ENCODE results near the gene PPIL1. TPM values are rescaled to one million over a fixed set of nuclear protein-coding genes. Genes with fewer than 3 reads are reported as not detected.

Gene PPIL1
- total and polyA plus RNA-seq, 10 of the 15 experiments (the other 5 are each of a cell fraction or from before 2014, with no cell fraction given) = 39.5 to 95.8 (median 70.5) TPM

GRCh38 chr6:36893976-36894932 is 19.7 kb upstream of the PPIL1 start:
- no peaks in the 10 kb centered on the region for H3K79me2 ChIP-seq (ENCODE audit: control insufficient read depth, insufficient read depth, low read length)
- CTCF ChIA-PET = interaction anchor here (0.9 to 1.2 kb wide), 2 partner anchors 9 to 124 kb away, joined by 5 to 6 read pairs; partner anchors contain the start of gene C6orf89
- no peak overlapping the region for H3K4me2 ChIP-seq (ENCODE audit: control insufficient read depth, insufficient read depth)
- no TSS peak for BruUV-seq (replicated peaks)
- RAD21 ChIA-PET (ENCODE audit: unreplicated experiment) = no interaction called here
- intact Hi-C loops (cut with micrococcal nuclease; ENCODE audit: unreplicated experiment) = no loop called here
- no peak overlapping the region for H3K9ac ChIP-seq (ENCODE audit: control insufficient read depth, insufficient read depth, low read length)
- SMC1A ChIA-PET (ENCODE audit: uncharacterized antibody, unreplicated experiment) = interaction anchor here (0.6 to 1.3 kb wide), 2 partner anchors 13 to 113 kb away, joined by 3 to 4 read pairs; no protein-coding TSS in a partner anchor
- H4K20me1 ChIP-seq (ENCODE audit: control insufficient read depth, insufficient read depth) = no peaks in the 10 kb centered on the region
- no peak overlapping the region for H3K27ac ChIP-seq (ENCODE audit: control insufficient read depth, insufficient read depth)
- DNase-seq (ENCODE audit: low read depth, low spot score) (no peak), FAIRE-seq (no peak), ATAC-seq (no peak)
- H3K9me3 ChIP-seq (replicated peaks; ENCODE audit: control insufficient read depth, insufficient read depth, low read length) = no peaks in the 10 kb centered on the region
- no peaks in the 10 kb centered on the region for H3K4me1 ChIP-seq (ENCODE audit: control insufficient read depth, insufficient read depth, low read length)
- 98% methylated on average over 8 of the region's 8 CpGs for WGBS (ENCODE audit: insufficient coverage, insufficient replicate concordance, low lambda C conversion rate, missing lambda C conversion rate)
- in situ Hi-C loops (cut with MboI) = no loop called here
- no peak overlapping the region for H3K4me3 ChIP-seq
- no peaks in the 10 kb centered on the region for H3K27me3 ChIP-seq (replicated peaks in 1 of 2; ENCODE audit: control insufficient read depth in 2 of 2, insufficient read depth in 2 of 2, low read length in 1 of 2)
- no peak overlapping the region for H2AFZ ChIP-seq (ENCODE audit: control insufficient read depth, low read depth, low read length)
- H3K36me3 ChIP-seq (ENCODE audit: control insufficient read depth in 2 of 2, insufficient read depth in 2 of 2, low read length in 1 of 2) = peaks cover 0 to 7% of the 10 kb centered on the region in 2 experiments; a peak in 2 of 4 replicates
- POLR2A ChIA-PET = interaction anchor here (1.2 kb wide), 1 partner anchor 14 kb away, joined by 3 read pairs; no protein-coding TSS in a partner anchor
- TF ChIP-seq KDM1A (IDR thresholded peaks at IDR 0.05; ENCODE audit: borderline replicate concordance) (no peak), NFYA (IDR thresholded peaks at IDR 0.05; ENCODE audit: borderline replicate concordance, low read depth, low read length) (no peak), POLR2AphosphoS2 (IDR thresholded peaks at IDR 0.05; ENCODE audit: low read depth, low read length) (no peak), CREM (IDR thresholded peaks at IDR 0.05; ENCODE audit: low read depth) (no peak), BRCA1 (IDR thresholded peaks at IDR 0.05; ENCODE audit: low read depth, low read length) (no peak), NFYB (IDR thresholded peaks at IDR 0.05; ENCODE audit: insufficient read depth, low read depth, low read length) (no peak), TBL1XR1 (IDR thresholded peaks at IDR 0.05; ENCODE audit: low read depth, low read length) (no peak), ZNF384 (IDR thresholded peaks at IDR 0.05; ENCODE audit: borderline replicate concordance, low read depth, low read length) (no peak), DPF2 (IDR thresholded peaks at IDR 0.05) (no peak), FOXK2 (IDR thresholded peaks at IDR 0.05) (no peak), ZBTB4 (CRISPR knock-in tag; IDR thresholded peaks at IDR 0.05) (no peak)
- TF ChIP-seq, protein P1, sequence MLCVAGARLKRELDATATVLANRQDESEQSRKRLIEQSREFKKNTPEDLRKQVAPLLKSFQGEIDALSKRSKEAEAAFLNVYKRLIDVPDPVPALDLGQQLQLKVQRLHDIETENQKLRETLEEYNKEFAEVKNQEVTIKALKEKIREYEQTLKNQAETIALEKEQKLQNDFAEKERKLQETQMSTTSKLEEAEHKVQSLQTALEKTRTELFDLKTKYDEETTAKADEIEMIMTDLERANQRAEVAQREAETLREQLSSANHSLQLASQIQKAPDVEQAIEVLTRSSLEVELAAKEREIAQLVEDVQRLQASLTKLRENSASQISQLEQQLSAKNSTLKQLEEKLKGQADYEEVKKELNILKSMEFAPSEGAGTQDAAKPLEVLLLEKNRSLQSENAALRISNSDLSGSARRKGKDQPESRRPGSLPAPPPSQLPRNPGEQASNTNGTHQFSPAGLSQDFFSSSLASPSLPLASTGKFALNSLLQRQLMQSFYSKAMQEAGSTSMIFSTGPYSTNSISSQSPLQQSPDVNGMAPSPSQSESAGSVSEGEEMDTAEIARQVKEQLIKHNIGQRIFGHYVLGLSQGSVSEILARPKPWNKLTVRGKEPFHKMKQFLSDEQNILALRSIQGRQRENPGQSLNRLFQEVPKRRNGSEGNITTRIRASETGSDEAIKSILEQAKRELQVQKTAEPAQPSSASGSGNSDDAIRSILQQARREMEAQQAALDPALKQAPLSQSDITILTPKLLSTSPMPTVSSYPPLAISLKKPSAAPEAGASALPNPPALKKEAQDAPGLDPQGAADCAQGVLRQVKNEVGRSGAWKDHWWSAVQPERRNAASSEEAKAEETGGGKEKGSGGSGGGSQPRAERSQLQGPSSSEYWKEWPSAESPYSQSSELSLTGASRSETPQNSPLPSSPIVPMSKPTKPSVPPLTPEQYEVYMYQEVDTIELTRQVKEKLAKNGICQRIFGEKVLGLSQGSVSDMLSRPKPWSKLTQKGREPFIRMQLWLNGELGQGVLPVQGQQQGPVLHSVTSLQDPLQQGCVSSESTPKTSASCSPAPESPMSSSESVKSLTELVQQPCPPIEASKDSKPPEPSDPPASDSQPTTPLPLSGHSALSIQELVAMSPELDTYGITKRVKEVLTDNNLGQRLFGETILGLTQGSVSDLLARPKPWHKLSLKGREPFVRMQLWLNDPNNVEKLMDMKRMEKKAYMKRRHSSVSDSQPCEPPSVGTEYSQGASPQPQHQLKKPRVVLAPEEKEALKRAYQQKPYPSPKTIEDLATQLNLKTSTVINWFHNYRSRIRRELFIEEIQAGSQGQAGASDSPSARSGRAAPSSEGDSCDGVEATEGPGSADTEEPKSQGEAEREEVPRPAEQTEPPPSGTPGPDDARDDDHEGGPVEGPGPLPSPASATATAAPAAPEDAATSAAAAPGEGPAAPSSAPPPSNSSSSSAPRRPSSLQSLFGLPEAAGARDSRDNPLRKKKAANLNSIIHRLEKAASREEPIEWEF (IDR thresholded peaks at IDR 0.05; ENCODE audit: insufficient replicate concordance, low read depth, low read length) = no peak
- TF ChIP-seq, protein P2, sequence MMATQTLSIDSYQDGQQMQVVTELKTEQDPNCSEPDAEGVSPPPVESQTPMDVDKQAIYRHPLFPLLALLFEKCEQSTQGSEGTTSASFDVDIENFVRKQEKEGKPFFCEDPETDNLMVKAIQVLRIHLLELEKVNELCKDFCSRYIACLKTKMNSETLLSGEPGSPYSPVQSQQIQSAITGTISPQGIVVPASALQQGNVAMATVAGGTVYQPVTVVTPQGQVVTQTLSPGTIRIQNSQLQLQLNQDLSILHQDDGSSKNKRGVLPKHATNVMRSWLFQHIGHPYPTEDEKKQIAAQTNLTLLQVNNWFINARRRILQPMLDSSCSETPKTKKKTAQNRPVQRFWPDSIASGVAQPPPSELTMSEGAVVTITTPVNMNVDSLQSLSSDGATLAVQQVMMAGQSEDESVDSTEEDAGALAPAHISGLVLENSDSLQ (IDR thresholded peaks at IDR 0.05) = no peak

Measured in GM12878 (cell line).